ENCODE results near the gene SYNJ2BP. TPM values are rescaled to one million over a fixed set of nuclear protein-coding genes. Genes with fewer than 3 reads are reported as not detected.

SYNJ2BP gene
- total RNA-seq, 1 experiment from 2014 or later: 26.6 TPM

DNA sequence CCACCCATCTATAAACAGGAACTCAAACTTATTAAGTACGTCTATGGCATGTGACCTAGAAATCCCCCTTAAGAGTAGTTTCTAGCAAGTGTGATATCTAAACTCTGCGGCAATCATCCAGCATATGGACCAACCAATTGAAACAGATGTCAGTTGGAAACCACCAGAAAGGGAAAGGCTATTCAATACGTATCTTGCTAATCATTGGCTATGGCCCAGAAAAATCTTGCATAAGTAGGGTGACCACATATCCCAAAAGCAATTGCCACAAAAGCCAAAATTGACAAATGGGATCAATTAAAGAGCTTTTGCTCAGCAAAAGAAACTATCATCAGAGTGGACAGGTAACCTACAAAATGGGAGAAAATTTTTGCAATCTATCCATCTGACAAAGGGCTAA lies 24.2 kb downstream of the SYNJ2BP start:
- Histone ChIP-seq H3K14ac (ENCODE audit: insufficient read depth, low read length) (no peak overlapping the region), H3K56ac (ENCODE audit: insufficient read length, low read depth, low read length) (no peak overlapping the region), H2BK120ac (ENCODE audit: low read depth, low read length, poor library complexity, severe bottlenecking) (no peak overlapping the region), H3K9ac (ENCODE audit: extremely low read depth, insufficient read length, low read length) (no peak overlapping the region), H3T11ph (ENCODE audit: low read length) (no peak overlapping the region), H3K27ac (ENCODE audit: insufficient read length, low read depth, low read length) (no peak overlapping the region), H4K91ac (ENCODE audit: insufficient read length, low read depth, low read length) (no peak overlapping the region), H3K4me2 (ENCODE audit: insufficient read depth, insufficient read length, low read length) (no peak overlapping the region), H4K20me1 (ENCODE audit: control insufficient read depth, insufficient read depth, insufficient read length) (no peaks in the 10 kb centered on the region), H4K8ac (replicated peaks; ENCODE audit: insufficient read length, low read depth, low read length) (no peak overlapping the region), H3K23ac (ENCODE audit: insufficient read length, low read depth, low read length) (no peak overlapping the region), H3K4ac (ENCODE audit: low read depth, low read length) (no peak overlapping the region), H2BK20ac (ENCODE audit: low read depth, low read length, poor library complexity, severe bottlenecking) (no peak overlapping the region), H3K79me1 (ENCODE audit: insufficient read depth, low read depth, low read length, poor library complexity, severe bottlenecking) (no peaks in the 10 kb centered on the region), H2AK5ac (ENCODE audit: insufficient read length, low read length) (no peak overlapping the region), H3K27me3 (ENCODE audit: insufficient read depth, low read length) (no peaks in the 10 kb centered on the region), H3K18ac (ENCODE audit: insufficient read length, low read depth, low read length) (no peak overlapping the region), H3K4me1 (ENCODE audit: insufficient read depth, low read length) (no peaks in the 10 kb centered on the region), H2BK12ac (ENCODE audit: insufficient read length, low read depth, low read length) (no peak overlapping the region), H3K9me3 (ENCODE audit: control insufficient read depth, low read depth, low read length) (no peaks in the 10 kb centered on the region), H4K5ac (ENCODE audit: insufficient read length, low read depth, low read length) (no peak overlapping the region), H3K23me2 (ENCODE audit: insufficient read length, low read depth, low read length, poor library complexity, severe bottlenecking) (no peaks in the 10 kb centered on the region), H2AFZ (ENCODE audit: low read length) (no peak overlapping the region), H2BK5ac (ENCODE audit: insufficient read length, low read length) (no peak overlapping the region), H3K79me2 (ENCODE audit: insufficient read depth, low read length) (no peaks in the 10 kb centered on the region; the same call in 1 of the 2 replicates), H2BK15ac (ENCODE audit: low read depth, low read length) (no peak overlapping the region)
- no peak for TF ChIP-seq CTCF (conservative IDR thresholded peaks at IDR 0.05)
- H3K4me1 Mint-ChIP-seq: peaks cover 10 to 24% of the 10 kb centered on the region in 2 experiments
- no CpG with 5 or more reads among the region's 3 CpGs for WGBS (ENCODE audit: extremely low coverage, insufficient read length, low lambda C conversion rate)
- H3K27me3 Mint-ChIP-seq (ENCODE audit: low read depth): no peaks in the 10 kb centered on the region
- no peak overlapping the region for H3K4me3 Mint-ChIP-seq
- no peak for DNase-seq
- H3K27ac Mint-ChIP-seq: no peak overlapping the region
- peaks cover 9 to 25% (median 20%) of the 10 kb centered on the region in 3 experiments for H3K36me3 Mint-ChIP-seq (ENCODE audit: insufficient read depth in 1 of 3, low read depth in 3 of 3)
- H3K9me3 Mint-ChIP-seq: peaks cover 0 to 3% of the 10 kb centered on the region in 2 experiments; a peak in 1 of 5 replicates
